Measurements from ENCODE around the gene CCN6. TPM values are rescaled to one million over a fixed set of nuclear protein-coding genes. Genes with fewer than 3 reads are reported as not detected.
"Not testable (repeated sequence)": the region's sequence is repeated elsewhere in the genome, so short reads cannot be mapped to it uniquely, and the experiment has no call there.

The CCN6 gene
- polyA plus RNA-seq, 10 donors, result 0.09 to 0.35 (median 0.18) TPM

DNA sequence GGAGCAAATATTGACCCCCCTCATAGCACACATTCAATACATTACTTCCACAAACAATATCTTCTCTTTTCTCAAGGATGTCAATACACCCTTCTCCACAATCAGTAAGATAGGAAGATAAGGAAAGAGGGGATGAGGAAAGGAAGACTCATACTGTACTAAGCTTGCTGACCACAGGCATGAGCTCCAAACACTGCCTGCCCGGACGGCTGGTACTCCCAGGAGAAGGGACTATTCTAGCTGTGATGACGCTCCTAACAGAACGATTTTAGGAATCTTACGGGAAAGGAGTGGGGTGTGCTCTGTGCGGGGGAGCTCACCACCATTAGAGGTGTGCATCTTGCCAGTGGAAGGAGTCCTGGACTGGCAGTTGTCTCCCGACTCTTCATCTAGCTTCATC is 3.9 kb upstream of the CCN6 start:
- no peak for DNase-seq

- DNase-seq, result no peak
Measured at GRCh38 chr6:112050429-112050828, 3.5 kb upstream of the CCN6 start.

DNA sequence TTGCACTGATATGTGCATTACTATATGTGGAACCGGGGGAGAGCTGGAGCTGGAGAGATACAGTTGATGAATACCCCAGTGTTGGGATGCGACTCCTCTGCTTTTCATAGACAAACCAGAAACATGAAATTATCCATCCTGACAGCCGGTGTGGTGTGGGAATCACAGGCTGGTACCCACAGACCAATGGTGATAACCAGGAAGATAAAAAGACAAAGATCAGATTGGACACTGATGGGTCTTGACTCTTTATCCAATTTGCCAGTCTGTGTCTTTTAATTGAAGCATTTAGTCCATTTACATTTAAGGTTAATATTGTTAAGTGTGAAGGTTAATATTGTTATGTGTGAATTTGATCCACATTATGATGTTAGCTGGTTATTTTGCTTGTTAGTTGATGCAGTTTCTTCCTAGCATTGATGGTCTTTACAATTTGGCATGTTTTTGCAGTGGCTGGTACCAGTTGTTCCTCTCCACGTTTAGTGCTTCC is 2.6 kb upstream of the CCN6 start:
- DNase-seq, result not testable (repeated sequence)

DNA sequence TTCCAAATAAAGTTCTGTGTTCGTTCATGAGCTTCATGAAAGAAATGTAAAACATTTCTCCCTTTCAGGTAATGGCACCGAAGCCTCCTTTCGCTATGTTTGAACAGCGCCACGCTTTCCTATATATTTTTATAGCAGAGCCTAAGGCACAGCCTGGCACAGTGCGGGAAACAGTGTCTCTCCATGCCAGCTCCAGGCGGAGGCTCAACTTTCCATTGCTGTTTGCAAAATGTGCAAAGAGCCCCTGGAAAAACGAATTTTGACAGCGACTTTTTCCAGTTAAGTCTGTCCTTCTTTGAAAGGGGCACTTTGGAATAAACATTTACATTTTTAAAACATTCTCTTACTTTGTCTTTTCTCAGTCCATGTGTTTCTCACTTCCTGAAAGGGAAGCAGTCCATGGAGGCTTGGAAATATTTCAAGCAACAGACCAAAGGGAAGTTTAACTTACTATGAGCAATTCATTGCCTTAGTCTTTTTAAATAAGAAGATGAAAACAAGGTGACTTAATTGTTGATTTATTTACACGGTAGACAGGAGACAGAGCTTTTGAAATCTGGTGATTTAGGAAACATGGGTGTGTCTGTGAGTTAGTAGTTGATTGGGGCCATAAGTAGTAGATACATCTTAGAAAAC is 769 bp downstream of the CCN6 start:
- no peak for DNase-seq

DNA sequence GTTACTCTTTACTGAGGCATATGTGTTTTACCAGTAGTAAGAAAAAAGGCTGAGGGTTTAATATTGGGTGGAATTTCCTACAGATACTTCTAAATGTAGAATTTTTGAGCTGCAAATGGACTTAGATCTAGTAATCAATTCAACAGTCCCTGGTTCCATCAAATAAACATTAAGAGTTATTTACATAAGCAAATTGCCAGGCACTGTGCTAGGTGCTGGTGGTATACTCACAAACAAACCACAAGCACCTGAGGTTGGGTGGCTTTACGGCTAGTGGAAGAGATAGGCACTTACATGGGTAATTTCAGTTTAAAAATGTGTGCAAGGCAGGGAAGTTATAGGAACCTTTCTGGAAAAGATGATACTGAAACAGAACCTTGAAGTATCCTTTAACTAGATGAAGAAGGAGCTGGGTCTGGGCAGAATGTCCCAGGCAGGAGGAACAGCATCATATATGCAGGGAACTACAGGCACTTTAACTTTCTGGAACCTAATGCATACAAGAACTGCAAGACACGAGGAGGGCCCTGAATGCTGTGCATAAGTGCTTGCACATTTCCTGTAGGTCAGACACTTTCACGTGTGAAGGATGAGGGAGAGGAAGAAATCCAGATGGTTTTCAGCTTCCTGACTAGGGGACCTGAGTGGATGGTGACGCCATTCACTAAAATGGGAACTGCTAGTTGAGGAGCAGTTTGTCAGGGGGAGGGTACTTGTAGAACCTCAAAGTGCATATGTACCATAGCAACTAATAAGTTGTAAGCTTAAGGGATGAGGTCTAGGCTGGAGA is 4.5 kb downstream of the CCN6 start:
- DNase-seq, result no peak

DNA sequence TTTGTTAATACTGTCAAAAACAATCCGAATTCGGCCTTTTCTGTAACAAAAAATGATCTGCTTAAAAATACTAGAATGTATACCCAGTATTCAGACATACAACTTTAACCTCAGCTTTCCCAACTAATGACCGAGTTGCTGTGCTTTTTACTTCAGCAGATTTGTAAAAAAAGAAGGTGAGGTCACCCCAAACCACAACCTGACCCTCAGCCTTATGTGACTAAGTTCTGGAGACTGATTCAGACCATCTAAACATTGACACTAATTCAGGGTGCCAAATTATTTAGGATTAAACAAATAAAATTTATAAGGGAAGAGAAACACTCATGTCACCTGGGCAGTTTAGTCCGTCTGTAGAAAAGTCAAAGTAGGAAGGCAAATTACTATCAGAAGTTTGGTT is 7.7 kb downstream of the CCN6 start:
- no peak for DNase-seq

GRCh38 chr6:112062966-112063365 is 9.1 kb downstream of the CCN6 start:
- DNase-seq, result no peak

DNA sequence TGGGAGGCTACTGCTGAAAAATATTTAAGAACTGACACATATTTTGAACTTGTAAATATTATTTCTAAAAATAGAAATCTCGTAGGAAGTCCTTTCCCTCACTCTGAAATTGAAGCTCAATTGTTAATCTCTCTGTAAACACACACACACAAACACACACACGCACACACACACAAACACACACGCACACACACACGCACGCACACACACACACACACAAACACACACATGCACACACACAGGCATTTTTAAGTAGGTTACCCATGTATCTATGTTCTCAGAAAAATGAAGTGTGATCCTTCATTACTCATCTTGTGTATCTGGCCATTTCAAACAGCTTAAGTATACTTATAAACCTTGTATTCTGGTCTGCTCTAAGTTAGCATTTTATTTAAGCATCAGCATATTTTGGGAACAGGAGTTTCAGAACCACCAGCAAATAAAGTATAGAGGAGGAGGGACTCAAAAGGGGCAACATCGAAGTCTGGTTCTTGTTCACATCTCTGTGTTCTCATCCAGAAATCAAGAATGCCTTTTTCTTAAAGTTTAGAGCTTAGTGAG is 11.6 kb downstream of the CCN6 start:
- DNase-seq, result no peak

DNA sequence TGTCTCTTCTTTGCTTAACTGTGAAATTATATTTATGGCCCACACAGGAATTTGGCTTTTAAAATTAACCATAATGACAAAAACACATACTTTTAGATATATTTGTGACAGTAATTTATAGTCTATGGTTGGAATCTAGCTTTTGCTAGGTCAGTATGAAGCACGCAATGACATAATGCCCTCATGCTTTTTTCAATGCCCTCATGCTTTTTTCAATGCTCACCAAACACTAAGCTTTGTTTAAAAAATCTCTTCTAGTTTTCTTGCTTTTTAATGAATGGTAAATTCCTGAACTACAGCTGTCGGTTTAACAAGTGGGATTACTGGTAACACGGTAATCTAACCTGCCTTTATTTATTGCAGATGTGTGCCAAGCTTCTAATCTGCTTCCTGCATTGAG is 12.7 kb downstream of the CCN6 start:
- DNase-seq, result no peak

GRCh38 chr6:112081569-112081968 is 27.7 kb downstream of the CCN6 start:
- DNase-seq, result no peak

DNA sequence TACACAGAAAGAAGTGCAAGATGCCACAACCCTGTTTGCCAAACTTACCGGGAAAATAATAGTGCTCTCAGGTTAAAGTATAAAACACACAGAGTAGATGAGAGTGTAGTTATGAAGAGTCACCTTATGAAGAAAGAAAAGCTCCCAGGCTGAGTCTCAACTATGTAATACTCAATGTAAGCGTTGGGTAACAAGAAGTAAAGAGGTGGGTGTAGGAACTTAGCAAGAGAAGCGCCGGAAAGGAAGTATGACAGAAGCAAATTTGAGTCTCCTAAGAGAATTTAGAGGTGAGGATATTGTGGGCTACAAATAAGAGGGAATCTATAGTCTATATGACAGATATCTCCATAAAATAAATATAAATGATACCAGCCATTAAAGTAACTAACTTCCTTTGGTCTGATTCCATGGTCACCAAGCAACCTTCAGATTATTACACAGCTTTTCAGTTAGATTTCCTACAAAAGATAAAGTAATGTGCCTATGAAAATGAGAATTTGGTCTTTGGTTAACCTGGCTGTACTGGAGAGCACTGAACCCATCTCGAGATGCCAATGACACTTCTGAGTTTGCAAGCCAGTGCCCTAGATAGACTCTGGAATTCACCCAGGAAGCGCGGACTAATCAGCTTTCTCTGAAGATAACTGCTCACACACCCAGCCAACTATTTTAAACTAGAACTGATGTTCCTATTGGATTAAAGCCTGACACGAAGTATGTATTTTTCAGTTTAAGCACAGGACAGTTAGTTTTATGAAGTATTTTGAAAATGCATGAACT is 31.6 kb downstream of the CCN6 start:
- DNase-seq, result no peak

DNA sequence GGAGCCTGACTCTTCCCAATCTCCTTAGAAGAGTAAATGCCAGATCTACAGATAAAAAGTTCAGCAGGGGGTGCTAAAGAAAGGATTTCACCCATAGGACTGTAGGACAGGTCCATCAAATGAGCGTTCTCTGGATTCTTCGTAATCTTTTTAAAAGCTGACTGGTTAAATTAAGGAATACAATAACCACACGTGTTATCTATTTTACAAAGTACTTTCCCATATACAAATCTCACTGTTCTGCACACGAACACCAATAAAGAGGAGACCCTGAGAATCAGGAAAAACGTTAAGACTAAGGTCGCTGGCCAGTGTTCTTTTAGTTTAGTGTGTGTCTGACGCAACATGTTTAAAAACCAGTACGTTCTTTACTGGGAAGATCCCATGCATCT is 32.8 kb downstream of the CCN6 start:
- DNase-seq, result peak in 2 of 3 donors; percentile 50 to 54

DNA sequence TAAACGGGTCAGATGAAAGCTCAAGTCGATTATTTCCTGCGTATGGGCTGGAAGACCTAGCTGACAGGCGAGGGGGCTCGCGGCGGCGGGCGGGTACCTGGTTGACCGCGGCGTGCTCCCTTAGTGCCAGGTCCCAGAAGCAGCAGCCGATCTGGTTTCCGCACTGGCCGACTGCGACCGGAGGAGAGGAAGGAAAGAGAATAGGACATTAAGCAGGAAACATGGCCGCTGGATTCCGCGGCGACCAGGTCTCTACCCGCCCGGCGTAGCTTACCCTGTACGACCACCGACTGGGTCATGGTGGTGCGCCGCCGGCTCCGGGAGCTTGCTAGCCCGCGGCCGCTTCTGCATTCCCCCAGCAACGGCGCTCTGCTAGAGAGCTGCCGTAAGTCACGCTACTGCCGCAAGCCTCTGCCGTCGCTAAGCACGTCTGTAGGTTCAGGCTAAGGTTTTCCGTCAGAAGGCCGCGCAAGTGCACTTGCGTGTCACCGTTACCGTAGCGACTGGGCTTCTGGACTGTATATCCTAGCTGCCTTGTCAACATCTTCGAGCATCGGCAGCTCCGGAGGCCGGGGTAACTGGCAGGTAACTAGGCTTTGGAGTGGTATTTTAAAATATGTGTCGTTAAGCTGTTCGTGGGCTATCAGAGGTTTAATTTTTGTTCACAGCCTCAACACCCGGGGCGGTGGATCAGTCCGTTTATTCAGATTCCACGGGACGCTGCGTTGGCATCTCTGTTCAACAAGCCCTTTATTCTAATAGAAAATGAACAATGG is 33.4 kb downstream of the CCN6 start, which contains the start of the genes FAM229B and TUBE1:
FAM229B (plus strand) TSS at position 456 of the 776 bp plus-strand sequence. CDS start 11,693 bp downstream, outside the sequence.
TUBE1 (minus strand) TSS at position 347 of the 776 bp plus-strand sequence; CDS start at position 299, 48 bp downstream.
- peak; percentile 95 to 98 (median 96) for DNase-seq

DNA sequence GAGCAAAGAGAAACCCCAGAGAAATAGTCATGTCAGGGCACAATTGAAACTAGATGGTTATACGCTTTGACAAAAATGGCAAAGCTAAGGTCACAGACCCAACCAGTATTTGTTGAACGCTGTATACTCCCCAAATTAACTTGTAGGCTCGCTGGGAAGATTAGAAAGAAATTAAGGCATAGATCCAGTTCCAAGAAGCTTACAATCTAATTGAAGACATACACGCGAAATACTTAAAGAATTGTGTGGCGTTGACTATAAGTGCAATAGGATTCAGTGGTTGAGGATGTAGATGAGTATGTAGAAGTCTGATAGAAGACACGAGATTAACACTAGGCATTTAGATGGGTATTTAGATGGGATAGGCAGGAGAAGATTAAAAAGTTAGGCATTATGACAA is 34.0 kb downstream of the CCN6 start:
- no peak for DNase-seq

GRCh38 chr6:112096901-112097300 is 43.0 kb downstream of the CCN6 start:
- DNase-seq, result no peak

DNA sequence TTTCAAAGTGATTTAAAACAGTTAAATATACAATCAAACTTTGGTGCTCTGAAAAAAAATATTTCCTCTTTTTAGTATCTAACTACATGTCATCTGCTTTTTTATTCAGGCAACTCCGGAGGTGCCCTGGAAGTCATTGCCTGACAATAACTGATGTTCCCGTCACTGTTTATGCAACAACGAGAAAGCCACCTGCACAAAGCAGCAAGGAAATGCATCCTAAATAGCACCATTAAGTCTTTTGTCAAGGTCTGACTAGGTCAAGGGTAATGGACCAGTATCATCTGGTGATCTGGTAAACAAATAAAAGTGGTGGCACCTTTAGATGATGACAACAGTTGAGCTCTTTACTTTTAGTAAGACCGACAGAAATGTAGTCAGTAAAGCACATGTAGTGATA is 46.7 kb downstream of the CCN6 start:
- no peak for DNase-seq

GRCh38 chr6:112106026-112106425 is 52.1 kb downstream of the CCN6 start:
- not testable (repeated sequence) for DNase-seq

DNA sequence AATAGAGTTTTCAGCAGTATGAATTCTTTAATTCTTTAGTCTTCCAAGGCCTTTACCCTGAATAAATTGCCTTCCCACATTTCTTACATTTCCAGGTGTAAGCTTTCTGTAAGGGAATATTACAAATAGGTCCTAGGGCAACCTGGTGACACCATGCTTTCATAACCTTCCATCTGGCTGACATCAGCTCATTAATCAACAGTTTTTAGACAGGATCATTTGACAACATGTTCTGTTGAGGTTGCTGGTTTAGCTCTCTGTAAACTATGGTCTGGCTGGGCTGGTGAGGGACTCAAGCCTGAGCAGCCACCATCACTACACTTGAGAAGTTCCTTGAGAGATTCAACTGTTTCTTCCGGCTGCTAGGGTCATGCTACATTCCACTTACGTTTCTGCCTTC is 52.7 kb downstream of the CCN6 start:
- no peak for DNase-seq

GRCh38 chr6:112109262-112109661 is 55.4 kb downstream of the CCN6 start:
- no peak for DNase-seq

DNA sequence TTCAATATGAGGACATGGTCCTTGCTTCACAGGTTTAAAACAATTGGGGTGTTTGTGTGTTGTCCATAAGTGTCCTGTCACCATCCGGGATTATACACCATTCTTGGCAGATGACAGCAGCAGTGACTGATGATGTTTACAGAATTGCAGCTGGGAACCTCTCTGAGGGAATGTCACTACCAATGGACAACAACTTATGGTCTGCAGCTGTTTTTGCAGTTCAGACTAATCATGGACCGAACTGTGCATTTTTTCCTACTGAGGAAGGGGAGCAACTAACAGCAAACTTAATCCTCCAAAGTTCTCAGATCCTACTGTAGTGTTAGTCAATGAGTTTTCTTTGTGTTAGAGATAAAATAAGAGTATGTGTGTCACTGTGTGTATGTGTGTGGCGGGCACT is 59.5 kb downstream of the CCN6 start:
- DNase-seq, result peak; percentile 54 to 79 (median 62)

GRCh38 chr6:112113918-112114317 is 60.0 kb downstream of the CCN6 start:
- peak in 2 of 3 donors; percentile 4 to 13 for DNase-seq

Data from muscle of back (tissue), 11 donors.